HG02571 (cell line): ENCODE results near the gene ZNF207.
"Not testable (repeated sequence)": the region's sequence is repeated elsewhere in the genome, so short reads cannot be mapped to it uniquely, and the experiment has no call there.

ENCODE experiments used
- ATAC-seq: cut with Tn5 transposase; IDR thresholded peaks from one replicate; pipeline ENCODE4 v1.9.1; 2021; ENCODE audit warnings: mild to moderate bottlenecking, moderate library complexity; ENCODE audit not compliant: unreplicated experiment

The ZNF207 gene

DNA sequence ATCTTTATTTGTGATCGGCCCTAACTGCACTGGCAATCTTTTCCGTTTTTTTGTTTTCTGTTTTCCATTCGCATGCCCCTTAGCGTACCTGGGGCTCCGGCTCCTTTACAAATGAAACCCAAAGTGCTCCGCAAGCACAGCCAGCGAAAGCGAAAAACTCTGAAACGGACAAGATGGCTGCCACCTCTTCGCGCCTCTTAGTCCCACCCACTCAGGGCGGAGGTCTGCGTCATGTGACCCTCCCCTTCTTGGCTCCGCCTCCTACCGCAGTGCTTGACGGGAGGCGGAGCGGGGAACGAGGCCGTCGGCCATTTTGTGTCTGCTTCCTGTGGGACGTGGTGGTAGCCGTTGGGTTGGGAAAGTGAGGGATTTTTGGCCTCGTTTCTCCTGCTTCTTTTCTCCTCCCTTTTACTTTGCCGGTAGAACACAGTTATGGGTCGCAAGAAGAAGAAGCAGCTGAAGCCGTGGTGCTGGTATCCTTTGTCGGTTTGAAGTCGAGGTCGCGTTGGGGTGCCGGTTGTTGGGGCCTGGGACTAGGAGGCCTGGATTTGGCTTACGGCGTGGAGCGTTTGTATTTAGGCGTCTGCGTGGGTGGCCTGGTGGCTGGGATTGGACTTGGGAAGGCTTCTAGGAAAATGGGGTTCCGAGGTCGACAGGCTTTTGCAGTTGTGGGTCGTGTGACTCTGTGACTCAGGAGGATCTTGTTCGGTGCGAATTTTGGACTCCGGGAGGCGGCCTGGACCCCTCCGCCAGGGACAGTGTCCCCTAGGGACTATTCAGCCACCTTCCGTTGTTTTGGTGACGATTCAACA lies at the start of gene ZNF207:
TSS of gene ZNF207 (plus strand) at position 304 of the 812 bp plus-strand sequence. CDS start at position 433, 129 bp downstream.
- peak; percentile 74 for ATAC-seq

DNA sequence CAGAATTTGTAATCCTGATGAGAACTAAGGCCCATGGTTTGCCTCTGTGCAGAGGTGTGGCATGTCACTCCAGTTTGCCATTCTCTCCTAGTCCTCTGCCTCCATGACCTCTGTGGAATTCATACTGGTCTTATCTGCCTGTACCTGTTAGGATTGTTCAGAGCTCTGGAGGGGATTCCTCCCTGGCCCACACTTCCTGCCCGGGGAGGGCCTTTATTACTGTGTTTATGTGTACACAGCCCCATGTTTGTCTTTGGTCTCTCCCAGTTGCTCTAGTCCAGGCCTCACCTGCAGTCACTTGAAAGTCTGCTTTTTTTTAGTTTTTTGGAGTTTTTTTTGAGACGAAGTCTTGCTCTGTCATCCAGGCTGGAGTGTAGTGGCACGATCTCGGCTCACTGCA lies 47.9 kb upstream of the ZNF207 start:
- no peak for ATAC-seq

DNA sequence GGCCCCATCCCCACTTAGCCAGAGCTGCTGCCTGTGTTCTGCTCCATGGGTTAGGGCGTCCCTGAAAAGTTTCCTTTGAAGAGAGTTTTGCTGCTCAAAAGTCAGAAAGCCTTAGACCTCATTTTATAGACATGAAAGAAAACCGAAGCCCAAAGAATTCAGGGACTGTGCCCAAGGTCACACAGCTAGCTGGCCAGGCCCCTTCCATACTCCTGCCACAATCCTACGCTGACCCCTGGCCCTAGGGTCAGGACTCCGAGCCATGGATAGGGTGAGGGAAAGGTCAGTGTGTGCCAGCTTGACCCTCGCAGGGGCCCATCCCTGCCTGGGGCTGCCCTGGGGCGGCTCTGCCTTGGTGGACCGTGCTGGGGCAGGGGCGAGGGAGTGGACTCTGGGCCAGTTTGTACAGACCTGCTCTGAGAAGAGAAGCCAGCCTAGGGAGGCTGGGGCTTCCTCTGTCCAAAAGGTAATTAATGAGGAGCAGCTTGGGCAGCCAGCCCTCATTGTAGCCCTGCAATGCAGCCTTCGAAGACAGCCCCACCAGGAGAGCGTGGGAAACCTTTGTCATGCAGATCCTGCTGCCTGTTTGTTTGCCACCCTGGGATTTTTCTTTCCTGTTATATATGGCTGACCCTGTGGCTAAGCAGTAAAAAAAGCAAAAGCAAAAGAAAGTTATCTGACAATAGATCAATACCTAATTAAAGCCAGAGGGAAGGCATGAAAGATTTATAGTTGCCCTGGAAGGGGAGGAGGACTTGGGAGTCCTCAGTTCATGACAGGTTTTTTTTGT lies 46.9 kb upstream of the ZNF207 start:
- no peak for ATAC-seq

DNA sequence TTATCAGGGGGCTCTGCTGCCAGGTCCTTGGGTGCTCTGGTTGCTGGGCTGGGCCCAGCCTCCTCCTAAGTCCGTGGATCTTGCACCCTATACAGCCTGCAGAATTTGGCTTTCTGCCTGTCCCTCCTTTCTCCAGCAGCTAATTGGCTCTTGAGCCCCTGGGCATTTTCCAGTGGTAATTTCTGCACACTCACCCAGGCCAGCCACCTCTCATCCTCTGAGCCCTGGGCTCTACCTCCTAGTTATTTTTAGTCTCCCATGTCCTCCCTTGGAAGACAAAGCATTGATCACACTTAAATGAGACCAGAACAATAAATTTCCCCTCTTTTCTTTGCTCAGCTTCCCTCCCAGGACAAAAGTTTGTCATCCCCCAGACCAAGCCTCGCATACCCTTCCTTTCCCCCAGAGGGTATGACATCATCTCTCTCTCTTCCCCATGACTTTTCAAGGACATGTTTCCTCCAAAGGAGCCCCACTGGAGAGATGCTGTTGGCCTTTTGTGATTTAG lies 46.1 kb upstream of the ZNF207 start:
- no peak for ATAC-seq

DNA sequence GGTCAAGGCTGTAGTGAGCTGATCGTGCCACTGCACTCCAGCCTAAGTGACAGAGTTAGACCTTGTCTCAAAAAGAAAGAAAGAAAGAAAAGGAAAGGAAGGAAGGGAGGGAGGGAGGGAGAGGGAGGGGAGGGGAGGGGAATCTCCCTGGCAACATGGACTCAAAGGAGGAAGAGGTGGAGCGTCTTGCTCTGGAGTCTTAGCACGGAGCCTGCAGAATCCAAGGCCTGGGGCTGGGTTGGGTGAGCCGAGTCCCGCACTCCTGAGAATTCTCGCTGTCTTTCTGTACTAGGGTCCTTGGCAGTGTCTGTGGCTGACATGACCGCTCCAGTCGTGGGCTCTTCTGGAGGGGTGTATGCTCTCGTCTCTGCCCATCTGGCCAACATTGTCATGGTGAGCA lies 44.9 kb upstream of the ZNF207 start:
- no peak for ATAC-seq

DNA sequence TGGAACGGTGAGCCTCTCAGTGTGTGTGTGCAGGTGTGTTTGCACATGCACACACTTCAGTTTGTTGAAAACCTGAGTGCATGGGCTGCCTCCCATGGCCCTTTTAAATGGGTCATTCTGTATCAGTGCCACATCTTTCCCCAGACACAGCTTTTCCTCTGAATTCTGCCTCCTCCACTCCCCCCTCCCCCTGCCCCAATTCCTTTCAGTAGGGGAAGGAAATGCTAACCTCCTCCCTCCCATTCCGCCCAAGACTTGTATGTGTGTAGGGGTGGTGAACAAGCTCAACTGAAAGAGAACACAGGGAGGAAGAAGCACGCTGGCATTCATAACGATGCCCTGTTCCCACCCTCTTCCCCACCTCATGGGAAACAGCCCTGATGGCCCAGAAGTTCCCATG lies 42.3 kb upstream of the ZNF207 start:
- ATAC-seq: no peak

DNA sequence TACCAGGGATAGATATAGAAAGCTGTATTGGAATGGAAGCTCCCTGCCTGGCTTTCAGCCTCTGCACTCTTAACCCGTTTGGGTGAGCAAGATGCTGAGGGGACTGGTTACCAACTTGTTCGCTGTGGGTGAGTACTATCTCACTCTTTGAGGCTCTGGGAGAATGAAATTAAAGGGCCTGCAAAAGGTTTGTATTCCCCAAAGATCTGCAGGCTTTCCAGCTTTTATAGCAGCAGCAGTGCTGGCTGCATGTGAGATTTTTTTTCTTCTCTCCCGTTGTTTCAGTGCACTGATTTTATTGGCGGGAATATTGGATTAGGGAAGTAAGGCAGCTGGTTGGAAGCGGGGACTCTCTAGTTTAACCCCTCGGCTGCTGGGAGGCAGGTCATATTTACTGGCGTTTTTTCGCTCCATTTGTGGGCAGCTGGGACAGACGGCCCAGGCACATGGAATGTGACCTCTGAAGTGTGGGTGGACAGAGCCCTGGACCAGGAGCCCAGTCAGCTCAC lies 38.9 kb upstream of the ZNF207 start:
- ATAC-seq: no peak

DNA sequence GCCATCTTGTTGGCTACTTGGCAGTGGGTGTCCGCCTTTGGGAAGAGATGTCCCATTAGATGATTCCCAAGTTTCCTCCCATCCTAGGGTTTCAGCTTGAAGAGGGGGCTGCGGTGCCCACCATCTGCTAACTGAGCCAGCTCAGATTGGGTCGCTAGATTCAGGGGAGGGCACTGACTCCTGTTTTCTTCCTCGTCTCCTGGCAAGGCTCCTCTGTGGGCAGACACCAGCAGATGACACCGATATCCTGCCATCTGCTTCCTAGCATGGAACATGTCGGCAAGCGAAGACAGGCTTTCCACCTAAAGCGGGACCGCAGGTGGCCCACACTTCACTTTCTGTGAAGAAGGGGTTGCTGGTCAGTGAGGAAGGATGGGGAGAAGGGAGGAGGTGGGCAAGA lies 35.3 kb upstream of the ZNF207 start:
- ATAC-seq: no peak

DNA sequence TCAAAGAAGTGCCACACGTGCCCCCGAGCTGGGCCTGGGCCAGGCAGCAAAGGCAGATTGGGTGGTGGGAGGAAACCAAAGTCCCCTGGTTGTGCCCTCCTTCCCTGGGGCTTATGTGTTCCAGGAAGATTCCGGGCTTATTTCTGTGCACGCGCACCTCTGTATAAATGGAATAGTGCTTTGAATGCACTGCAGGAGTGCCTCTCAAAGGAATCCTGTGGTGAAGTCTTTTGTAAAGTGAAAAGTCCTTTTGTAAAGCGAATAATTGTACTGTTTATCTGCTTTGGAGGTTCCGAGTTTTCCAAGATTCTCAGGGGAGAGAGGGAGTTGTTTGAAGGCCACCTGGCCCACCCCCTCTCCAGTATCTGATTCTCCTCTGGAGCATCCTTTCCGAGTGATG lies 34.8 kb upstream of the ZNF207 start:
- ATAC-seq: no peak

DNA sequence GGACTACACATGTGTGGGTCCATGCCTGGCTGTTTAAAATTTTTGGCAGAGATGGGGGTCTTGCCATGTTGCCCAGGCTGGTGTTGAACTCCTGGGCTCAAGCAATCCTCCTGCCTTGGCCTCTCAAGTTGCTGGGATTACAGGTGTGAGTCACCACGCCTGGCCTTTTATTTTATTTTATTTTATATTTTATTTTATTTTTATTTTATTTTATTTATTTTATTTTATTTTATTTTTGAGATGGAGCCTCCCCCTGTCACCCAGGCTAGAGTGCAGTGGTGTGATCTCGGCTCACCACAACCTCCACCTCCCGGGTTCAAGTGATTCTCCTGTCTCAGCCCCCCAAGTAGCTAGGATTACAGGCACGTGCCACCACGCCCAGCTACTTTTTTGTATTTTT lies 33.3 kb upstream of the ZNF207 start:
- not testable (repeated sequence) for ATAC-seq

DNA sequence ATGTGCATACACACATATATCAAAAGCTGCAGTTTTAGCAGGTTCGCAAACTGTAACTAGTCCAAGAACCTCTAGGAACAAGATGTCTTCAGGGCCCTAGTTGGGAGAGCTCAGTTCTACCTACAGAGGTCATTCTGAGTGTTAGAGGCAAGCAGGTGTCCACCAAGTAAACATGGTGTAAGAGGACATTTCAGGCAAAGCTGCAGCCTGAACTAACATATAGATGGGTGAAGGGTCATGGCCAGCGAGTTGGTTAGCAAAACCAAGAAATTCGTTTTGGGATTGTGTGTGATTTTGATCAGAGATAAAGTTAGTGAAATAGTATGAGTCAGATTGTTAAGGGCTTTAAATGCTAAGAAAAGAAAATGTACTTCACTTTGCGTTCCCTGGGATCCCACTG lies 32.6 kb upstream of the ZNF207 start:
- no peak for ATAC-seq

DNA sequence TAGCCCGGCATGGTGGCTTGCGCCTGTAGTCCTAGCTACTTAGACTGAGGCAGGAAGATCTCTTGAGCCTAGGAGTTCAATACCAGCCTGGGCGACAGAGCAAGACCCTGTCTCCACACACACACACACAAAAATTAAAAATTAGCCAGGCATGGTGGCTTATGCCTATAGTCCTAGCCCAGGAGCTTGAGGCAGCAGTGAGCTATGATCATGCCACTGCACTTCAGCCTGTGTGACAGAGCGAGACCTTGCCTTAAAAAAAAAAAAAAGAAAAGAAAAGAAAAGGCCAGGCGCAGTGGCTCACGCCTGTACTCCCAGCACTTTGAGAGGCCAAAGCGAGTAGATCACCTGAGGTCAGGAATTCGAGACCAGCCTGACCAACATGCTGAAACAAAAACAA lies 31.9 kb upstream of the ZNF207 start:
- no peak for ATAC-seq

DNA sequence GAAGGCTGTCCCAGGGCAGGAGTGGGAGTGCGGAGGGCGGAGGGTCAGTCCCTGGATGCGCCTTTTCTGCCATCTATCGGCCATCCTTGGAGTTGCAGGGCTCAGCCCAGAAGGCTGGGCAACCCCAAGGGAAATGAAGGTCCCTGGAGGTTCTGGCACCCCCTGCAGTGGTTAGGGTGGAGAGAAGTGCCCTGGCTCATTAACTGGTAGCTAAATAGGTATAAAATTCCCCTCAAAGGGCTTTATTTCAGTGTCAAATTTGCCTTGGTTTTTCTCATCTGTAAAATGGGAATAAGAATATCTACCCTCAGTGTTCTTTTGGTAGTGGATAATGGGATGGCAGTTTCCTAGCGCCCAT lies 30.4 kb upstream of the ZNF207 start:
- peak; percentile 66 for ATAC-seq

DNA sequence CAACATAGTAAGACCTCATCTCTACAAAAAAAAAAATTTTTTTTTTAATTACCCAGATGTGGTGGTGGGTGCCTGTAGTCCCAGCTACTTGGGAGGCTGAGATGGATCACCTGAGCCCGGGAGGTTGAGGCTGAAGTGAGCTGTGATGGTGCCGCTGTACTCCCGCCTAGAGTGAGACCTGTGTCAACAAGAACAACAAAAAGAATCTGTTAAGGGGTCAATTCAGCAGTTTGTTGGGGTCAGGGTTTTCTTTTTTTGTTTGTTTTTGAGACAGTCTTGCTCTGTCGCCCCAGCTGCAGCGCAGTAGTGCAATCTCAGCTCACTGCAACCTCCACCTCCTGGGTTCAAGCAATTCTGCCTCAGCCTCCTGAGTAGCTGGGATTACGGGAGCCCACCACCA lies 29.9 kb upstream of the ZNF207 start:
- not testable (repeated sequence) for ATAC-seq

DNA sequence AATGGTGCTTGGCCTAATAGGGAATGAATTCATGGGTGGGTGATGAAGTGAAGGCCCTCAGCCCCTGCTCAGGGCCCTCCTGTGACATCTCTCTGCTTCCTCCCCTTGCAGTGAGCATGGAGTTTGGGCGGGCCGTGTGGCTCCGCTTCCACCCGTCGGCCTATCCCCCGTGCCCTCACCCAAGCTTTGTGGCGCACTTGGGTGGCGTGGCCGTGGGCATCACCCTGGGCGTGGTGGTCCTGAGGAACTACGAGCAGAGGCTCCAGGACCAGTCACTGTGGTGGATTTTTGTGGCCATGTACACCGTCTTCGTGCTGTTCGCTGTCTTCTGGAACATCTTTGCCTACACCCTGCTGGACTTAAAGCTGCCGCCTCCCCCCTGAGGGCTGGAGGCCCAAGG lies 29.1 kb upstream of the ZNF207 start:
- ATAC-seq: no peak

DNA sequence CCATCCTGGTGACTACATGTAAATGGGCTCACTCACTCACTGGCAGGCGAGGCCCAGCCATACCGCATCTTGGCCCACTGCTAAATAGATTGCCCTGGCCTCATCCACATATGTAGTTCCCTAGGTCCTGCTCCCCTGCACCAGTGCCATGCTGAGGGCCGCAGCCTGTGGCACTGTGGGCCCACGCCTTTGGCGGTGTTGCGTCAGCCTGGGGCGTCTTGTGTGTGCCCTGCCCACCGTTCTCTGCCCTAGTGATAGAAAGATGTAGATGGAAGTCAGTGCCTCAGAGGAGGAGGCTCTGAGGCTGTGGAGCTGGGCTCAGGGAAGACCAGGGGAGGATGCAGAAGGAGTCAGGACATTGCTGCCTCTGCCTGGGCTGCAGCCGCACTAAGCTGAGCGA lies 26.9 kb upstream of the ZNF207 start:
- ATAC-seq: no peak

DNA sequence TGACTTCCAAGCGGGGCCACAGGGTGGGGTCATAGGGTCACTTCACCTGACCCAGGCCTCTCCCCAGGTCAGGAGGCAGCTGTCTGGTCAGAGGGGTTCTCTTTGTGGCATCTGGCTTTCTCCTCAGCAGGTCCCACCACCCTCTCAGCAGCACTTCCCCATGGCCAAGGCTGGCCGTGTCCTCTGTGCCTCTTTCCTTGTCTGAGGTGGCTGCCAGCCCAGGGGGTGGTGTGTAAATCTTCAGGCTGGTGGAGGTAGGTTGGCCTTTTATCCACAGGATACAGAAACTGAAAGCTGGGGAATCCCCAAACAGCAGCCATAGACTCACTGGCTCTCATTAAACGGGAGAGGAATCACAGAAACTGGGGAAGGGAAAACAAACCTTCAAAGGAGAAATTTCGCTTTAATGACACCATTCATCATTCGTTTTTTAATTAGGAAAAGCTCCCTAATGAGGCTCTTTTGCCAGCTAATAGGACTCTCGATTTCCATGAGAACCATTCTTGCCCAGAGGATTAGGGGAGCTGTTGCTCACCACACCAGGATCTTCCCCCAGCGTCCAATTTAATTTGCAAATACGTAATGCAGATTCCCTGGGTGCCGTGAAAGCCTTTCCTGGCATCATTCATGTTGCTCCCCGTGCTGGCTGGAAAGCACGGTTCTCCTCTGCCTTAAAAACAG lies 26.0 kb upstream of the ZNF207 start:
- ATAC-seq: no peak

DNA sequence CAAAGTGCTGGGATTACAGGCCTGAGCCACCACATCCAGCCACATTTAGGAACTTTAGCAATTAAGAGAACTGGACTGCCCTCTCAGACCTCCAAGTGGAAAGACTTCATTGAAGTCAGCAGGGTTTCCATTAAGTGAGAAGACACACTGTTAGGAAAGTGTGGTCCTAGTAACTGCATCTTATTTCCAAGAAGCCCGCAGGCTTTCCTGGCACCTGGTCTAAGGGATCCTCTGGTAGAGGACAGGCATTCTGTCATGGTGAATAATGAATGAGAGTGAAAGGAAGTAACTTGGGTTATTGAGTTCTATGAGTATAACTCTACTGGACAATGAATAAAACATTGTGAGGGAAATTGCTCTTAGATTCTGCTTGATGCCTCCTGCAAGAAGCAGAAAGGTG lies 22.0 kb upstream of the ZNF207 start:
- no peak for ATAC-seq

DNA sequence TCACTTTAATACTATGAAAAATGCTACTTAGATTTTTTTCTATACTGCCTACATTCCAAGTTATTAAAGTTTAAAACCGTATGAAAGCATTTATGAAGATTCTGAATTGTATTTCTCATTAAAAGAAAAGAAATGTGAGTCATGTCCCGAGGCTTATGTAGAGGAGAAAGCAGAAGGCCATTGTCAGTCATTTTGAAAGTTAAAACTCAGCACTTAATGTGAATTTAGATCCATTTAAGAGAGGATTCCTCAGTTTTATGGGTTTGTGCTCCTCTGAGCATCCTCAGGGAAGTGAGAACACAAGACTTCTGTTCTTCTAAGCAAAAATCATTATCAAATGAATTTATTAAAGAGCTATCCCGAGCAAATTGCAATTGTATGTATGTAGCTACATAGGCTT lies 19.8 kb upstream of the ZNF207 start:
- ATAC-seq: no peak

DNA sequence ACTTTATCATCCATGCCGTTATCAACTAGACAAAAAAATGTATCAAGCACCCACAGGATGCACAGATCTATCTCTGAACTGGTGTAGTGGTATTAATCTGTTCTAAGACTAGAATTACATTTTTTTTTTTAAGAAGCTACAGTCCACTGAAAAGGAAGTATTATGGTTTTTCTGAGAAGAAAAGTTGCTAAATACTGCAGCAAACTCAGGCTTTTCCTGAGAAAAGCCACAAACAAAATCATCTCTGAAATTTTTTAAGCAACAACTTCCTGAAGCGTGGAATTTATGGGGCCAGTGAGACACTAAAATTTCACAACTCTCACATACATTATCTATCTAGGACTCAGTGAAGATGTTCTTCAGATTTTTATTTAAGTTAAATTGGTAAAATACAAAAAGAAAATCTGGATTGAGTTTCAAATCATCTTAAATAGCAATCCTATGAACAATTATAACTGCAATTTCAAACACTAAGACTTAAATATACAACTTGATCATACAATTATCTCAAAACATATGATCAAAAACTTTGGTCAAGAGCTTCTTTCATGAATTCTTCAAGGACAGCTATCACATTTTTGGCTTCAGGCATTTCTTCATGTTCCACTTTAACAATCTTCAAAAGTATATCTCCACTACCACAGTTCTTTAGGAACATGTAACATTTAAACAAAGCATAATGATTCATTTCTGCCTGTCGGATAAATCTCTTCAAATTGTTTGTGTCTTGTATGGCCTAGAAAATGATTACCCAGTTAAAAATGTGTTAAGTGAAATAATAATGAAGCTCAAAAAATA lies 18.5 kb upstream of the ZNF207 start:
- ATAC-seq: no peak

DNA sequence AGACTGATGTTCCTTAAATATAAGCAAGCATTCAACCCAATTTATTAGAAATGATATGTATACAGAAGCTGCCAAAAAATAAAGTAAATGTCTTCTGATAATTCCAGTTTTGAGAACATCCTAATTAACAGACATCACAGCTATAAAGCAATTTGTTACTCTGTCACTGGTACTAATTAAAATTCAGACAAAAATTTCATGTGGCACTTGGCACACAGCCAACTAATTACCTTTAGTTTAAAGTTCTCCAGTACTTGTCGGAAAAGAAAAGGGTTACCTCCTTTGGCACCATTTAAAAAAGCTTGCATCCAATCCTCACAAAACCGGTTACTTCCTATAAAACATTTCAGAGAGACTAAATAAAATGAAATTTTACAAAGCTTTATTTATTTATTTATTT lies 16.8 kb upstream of the ZNF207 start:
- no peak for ATAC-seq
